Astrocyte (in vitro differentiated cells and primary cell): ENCODE measurements around the gene COQ8A. TPM values are rescaled to one million over a fixed set of nuclear protein-coding genes. Genes with fewer than 3 reads are reported as not detected.

Source experiments
- DNase-seq: peaks from one replicate; pipeline ENCODE4 v3.0.0-alpha.2; 2010; ENCODE audit warnings: low read depth
- FAIRE-seq: peaks from 2 replicates; lab custom pipeline; 2011; peaks lifted over from hg19 to GRCh38; lab: Jason Lieb, UNC
- H2AFZ ChIP-seq: 2 replicates; pipeline ENCODE4 v1.6.0; 2012; ENCODE audit warnings: low read depth, low read length, inconsistent platforms
- H3K27ac ChIP-seq: 2 replicates; pipeline ENCODE4 v1.5.1; 2011; ENCODE audit warnings: low read depth, low read length, inconsistent platforms
- H3K27me3 ChIP-seq: 2 replicates; pipeline ENCODE4 v1.6.0; 2011; ENCODE audit warnings: low read length, inconsistent platforms; ENCODE audit not compliant: insufficient read depth
- H3K36me3 ChIP-seq: 2 replicates; pipeline ENCODE4 v1.5.1; 2011; ENCODE audit warnings: low read length, inconsistent platforms; ENCODE audit not compliant: insufficient read depth
- H3K4me1 ChIP-seq: 2 replicates; pipeline ENCODE4 v1.5.1; 2011; ENCODE audit warnings: low read length, inconsistent platforms; ENCODE audit not compliant: insufficient read depth
- H3K4me2 ChIP-seq: 2 replicates; pipeline ENCODE4 v1.6.0; 2012; ENCODE audit warnings: low read length, inconsistent platforms
- H3K4me3 ChIP-seq: 2 replicates; pipeline ENCODE4 v1.5.1; 2011; ENCODE audit warnings: low read depth, mild to moderate bottlenecking, low read length, inconsistent platforms; ENCODE audit not compliant: insufficient read depth
- H3K79me2 ChIP-seq: 2 replicates; pipeline ENCODE4 v1.6.0; 2012; ENCODE audit warnings: mild to moderate bottlenecking, low read length, inconsistent platforms; ENCODE audit not compliant: insufficient read depth
- H3K9ac ChIP-seq: 2 replicates; pipeline ENCODE4 v1.6.0; 2012; ENCODE audit warnings: mild to moderate bottlenecking, low read length, inconsistent platforms
- H3K9me3 ChIP-seq: 2 replicates; pipeline ENCODE4 v1.5.1; 2012; ENCODE audit warnings: low read depth, mild to moderate bottlenecking, low read length, inconsistent platforms; ENCODE audit not compliant: insufficient read depth
- H4K20me1 ChIP-seq: 2 replicates; pipeline ENCODE4 v1.6.0; 2012; ENCODE audit warnings: low read length, inconsistent platforms; ENCODE audit not compliant: insufficient read depth
- H3K27ac Mint-ChIP-seq: one replicate; pipeline ENCODE4 v1.8.0; 2021; ENCODE audit warnings: mild to moderate bottlenecking, mixed read lengths; ENCODE audit not compliant: unreplicated experiment
- H3K27me3 Mint-ChIP-seq: one replicate; pipeline ENCODE4 v1.8.0; 2021; ENCODE audit warnings: low read depth, mixed read lengths; ENCODE audit not compliant: unreplicated experiment
- H3K36me3 Mint-ChIP-seq: one replicate; pipeline ENCODE4 v1.8.0; 2021; ENCODE audit warnings: low read depth, mixed read lengths; ENCODE audit not compliant: unreplicated experiment
- H3K4me1 Mint-ChIP-seq: one replicate; pipeline ENCODE4 v1.8.0; 2021; ENCODE audit warnings: low read depth, mixed read lengths; ENCODE audit not compliant: unreplicated experiment
- H3K4me3 Mint-ChIP-seq: one replicate; pipeline ENCODE4 v1.8.0; 2021; ENCODE audit warnings: mild to moderate bottlenecking, moderate library complexity, mixed read lengths; ENCODE audit not compliant: unreplicated experiment
- H3K9me3 Mint-ChIP-seq: one replicate; pipeline ENCODE4 v1.8.0; 2021; ENCODE audit warnings: mild to moderate bottlenecking, mixed read lengths; ENCODE audit not compliant: unreplicated experiment
- EZH2 ChIP-seq: IDR thresholded peaks from 2 replicates; pipeline ENCODE4 v1.6.1; 2012; ENCODE audit warnings: mild to moderate bottlenecking, low read length, inconsistent platforms; ENCODE audit not compliant: insufficient read depth
- total RNA-seq: library from RNA; stranded (reverse); gene quantifications from 2 replicates; pipeline ENCODE4 v1.2.1, GENCODE V29; 2021
- TF ChIP-seq, protein P1 (sequence below): IDR thresholded peaks from 2 replicates; pipeline ENCODE4 v1.5.1; 2011; ENCODE audit warnings: low read depth, mild to moderate bottlenecking, inconsistent platforms, low read length, moderate library complexity; ENCODE audit not compliant: insufficient read depth

Gene COQ8A
- total RNA-seq, 1 donor from 2014 or later: 8.2 TPM

DNA sequence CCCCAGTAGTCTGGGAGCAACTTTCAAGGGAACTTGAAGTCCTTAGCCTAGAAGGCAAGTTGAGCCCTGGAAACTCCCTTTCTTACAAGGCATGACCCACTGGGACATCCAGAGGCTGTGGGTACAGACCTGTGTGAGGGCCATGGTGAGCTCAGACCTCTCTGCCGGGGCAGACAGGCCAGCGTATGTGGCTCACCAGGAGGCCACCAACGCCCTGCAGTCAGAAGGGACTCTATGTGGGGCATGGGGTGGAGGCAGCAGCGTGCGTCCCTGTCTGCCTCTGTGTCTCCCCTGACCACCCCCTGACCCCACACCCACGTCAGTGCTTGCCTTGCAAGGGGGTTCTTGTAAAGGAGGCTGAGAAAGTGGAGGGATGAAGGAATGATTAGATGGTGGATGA is 10.8 kb downstream of the COQ8A start:
- FAIRE-seq (no peak), DNase-seq (no peak)
- Histone ChIP-seq H3K4me2 (no peak overlapping the region), H3K9ac (no peak overlapping the region), H3K9me3 (no peaks in the 10 kb centered on the region), H3K4me3 (no peak overlapping the region), H3K36me3 (no peaks in the 10 kb centered on the region), H2AFZ (no peak overlapping the region), H3K27ac (no peak overlapping the region), H3K27me3 (no peaks in the 10 kb centered on the region), H4K20me1 (peaks cover 6% of the 10 kb centered on the region), H3K4me1 (no peaks in the 10 kb centered on the region), H3K79me2 (no peaks in the 10 kb centered on the region)
- H3K4me1 Mint-ChIP-seq: peaks cover 2% of the 10 kb centered on the region
- H3K4me3 Mint-ChIP-seq: no peak overlapping the region
- TF ChIP-seq, protein P1, sequence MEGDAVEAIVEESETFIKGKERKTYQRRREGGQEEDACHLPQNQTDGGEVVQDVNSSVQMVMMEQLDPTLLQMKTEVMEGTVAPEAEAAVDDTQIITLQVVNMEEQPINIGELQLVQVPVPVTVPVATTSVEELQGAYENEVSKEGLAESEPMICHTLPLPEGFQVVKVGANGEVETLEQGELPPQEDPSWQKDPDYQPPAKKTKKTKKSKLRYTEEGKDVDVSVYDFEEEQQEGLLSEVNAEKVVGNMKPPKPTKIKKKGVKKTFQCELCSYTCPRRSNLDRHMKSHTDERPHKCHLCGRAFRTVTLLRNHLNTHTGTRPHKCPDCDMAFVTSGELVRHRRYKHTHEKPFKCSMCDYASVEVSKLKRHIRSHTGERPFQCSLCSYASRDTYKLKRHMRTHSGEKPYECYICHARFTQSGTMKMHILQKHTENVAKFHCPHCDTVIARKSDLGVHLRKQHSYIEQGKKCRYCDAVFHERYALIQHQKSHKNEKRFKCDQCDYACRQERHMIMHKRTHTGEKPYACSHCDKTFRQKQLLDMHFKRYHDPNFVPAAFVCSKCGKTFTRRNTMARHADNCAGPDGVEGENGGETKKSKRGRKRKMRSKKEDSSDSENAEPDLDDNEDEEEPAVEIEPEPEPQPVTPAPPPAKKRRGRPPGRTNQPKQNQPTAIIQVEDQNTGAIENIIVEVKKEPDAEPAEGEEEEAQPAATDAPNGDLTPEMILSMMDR: no peak
- H3K27me3 Mint-ChIP-seq: no peaks in the 10 kb centered on the region
- H3K27ac Mint-ChIP-seq: no peak overlapping the region
- H3K9me3 Mint-ChIP-seq: peaks cover 2% of the 10 kb centered on the region
- H3K36me3 Mint-ChIP-seq: peaks cover 2% of the 10 kb centered on the region

DNA sequence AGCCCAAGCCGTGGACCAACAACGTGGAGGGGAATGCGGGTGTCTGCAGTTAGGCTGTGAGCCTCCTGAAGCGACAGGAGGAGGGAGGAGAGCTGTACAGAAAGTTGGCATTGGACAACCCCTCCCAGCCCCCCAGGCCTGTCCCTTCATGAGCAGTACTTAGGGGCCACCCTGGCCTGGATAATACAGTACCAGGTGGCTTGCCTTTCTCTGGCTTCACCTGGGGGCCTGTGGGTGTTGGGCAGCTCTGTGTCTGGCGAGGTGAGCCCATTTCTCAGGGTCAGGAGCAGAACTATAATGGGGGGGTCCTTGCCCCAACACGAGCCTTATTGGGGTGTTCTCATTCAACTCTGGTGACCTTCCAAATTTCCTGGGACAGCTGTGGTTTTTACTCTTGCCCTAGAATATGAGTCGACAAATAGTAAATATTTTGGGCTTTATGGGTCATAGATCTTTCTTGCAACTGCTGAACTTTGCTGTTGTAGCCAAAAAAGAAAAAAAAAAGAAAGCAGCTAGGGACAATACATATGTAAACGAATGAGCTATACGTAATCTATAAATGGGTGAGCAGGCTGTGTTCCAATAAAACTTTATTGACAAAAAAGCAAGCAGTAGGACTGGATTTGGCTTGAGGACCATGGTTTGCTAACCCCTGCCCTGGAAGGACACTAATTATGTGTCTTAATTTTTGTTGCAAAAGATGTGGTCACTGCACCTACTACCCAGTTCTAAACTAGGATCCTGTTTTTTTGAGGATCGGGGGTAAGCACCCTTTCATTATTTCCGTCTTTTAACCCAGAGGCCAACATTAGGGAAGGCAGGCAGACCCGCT is 11.4 kb downstream of the COQ8A start:
- Mint-ChIP-seq H3K27me3 (no peaks in the 10 kb centered on the region), H3K27ac (no peak overlapping the region), H3K4me3 (no peak overlapping the region), H3K4me1 (peaks cover 2% of the 10 kb centered on the region), H3K9me3 (peaks cover 2% of the 10 kb centered on the region), H3K36me3 (peaks cover 2% of the 10 kb centered on the region)
- Histone ChIP-seq H3K27me3 (no peaks in the 10 kb centered on the region), H3K79me2 (no peaks in the 10 kb centered on the region), H3K4me1 (no peaks in the 10 kb centered on the region), H2AFZ (no peak overlapping the region), H3K4me2 (no peak overlapping the region), H3K27ac (no peak overlapping the region), H4K20me1 (peaks cover 3% of the 10 kb centered on the region), H3K9ac (no peak overlapping the region), H3K4me3 (no peak overlapping the region), H3K36me3 (no peaks in the 10 kb centered on the region), H3K9me3 (no peaks in the 10 kb centered on the region)
- no peak for FAIRE-seq
- TF ChIP-seq, protein P1: no peak
- TF ChIP-seq EZH2: no peak
- DNase-seq: no peak

DNA sequence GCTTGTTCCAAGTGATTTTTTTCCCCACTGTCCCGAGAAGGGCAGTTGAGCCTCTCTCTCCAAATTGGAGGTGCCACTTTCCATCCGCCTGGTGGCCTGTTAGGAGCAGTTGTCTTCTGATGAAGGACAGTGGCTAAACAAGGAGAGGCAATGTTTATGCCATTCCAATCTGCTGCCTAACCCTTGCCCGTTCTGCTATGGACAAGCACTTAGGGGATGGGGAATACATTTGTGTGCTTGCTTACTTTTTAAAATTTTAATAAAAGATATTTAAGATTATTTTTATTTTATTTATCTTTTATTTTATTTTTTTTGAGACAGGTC is 12.0 kb downstream of the COQ8A start:
- Histone ChIP-seq H3K9me3 (no peaks in the 10 kb centered on the region), H3K27me3 (no peaks in the 10 kb centered on the region), H3K9ac (no peak overlapping the region), H3K27ac (no peak overlapping the region), H3K4me1 (no peaks in the 10 kb centered on the region), H3K4me3 (no peak overlapping the region), H4K20me1 (no peaks in the 10 kb centered on the region), H2AFZ (no peak overlapping the region), H3K4me2 (no peak overlapping the region), H3K79me2 (no peaks in the 10 kb centered on the region), H3K36me3 (no peaks in the 10 kb centered on the region)
- DNase-seq (no peak), FAIRE-seq (no peak)
- TF ChIP-seq, protein P1: no peak
- no peak for TF ChIP-seq EZH2
- Mint-ChIP-seq H3K4me3 (no peak overlapping the region), H3K9me3 (peaks cover 2% of the 10 kb centered on the region), H3K27me3 (no peaks in the 10 kb centered on the region), H3K36me3 (peaks cover 2% of the 10 kb centered on the region), H3K4me1 (peaks cover 2% of the 10 kb centered on the region), H3K27ac (no peak overlapping the region)
